C4-2B (cell line): Measurements from ENCODE around the gene ALKBH3.

Source experiments
- CTCF ChIP-seq: fragments of 450-650 bp; conservative IDR thresholded peaks from 2 replicates; pipeline ENCODE4 v1.5.1; 2017; ENCODE audit warnings: mild to moderate bottlenecking
- ZFX ChIP-seq: fragments of 450-650 bp; IDR thresholded peaks from 2 replicates; pipeline ENCODE4 v1.6.1; 2017

GRCh38 chr11:43880640-43881159 is at the start of gene ALKBH3:
- TF ChIP-seq CTCF = no peak
- peak; percentile 88 for TF ChIP-seq ZFX
